Measurements from ENCODE around the gene CENPN.
A peak's percentile ranks its signal among the peaks of the same experiment; 100 is the strongest.

The CENPN gene

DNA sequence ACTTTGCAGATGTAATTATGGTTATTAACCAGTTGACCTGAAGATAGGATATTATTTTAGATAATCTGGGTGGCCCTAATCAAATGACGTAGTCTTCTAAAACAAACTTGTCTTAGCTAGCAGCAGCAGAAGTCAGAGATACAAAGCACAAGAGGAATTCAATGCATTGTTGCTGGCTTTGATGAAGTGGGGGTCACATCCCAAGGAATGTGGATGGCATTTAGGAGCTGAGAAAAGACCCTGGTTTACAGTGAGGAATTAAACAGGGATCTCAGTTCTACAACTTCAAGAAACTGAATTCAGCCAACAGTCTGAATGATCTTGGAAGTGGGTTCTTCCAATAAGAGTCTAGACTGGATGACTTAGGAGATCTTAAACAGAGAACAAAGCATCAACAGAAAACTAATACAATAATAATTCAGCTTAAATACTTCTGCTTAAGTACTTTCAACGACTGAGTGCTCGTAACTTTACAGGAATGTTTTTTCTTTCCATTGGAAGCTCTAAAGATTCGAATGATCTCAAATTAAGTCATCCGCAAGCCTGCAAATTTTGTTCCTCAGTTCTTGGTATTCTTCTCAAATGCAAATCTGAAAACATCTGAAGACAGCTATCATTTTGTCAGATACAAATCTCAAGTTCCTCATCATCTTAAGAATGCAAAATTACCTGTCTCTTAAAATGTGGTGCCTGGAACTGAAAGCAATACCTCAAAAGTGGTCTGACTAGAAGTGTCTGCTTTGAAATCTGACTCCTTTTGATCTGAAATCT is 66.7 kb downstream of the CENPN start:
- TF ChIP-seq, protein P1, sequence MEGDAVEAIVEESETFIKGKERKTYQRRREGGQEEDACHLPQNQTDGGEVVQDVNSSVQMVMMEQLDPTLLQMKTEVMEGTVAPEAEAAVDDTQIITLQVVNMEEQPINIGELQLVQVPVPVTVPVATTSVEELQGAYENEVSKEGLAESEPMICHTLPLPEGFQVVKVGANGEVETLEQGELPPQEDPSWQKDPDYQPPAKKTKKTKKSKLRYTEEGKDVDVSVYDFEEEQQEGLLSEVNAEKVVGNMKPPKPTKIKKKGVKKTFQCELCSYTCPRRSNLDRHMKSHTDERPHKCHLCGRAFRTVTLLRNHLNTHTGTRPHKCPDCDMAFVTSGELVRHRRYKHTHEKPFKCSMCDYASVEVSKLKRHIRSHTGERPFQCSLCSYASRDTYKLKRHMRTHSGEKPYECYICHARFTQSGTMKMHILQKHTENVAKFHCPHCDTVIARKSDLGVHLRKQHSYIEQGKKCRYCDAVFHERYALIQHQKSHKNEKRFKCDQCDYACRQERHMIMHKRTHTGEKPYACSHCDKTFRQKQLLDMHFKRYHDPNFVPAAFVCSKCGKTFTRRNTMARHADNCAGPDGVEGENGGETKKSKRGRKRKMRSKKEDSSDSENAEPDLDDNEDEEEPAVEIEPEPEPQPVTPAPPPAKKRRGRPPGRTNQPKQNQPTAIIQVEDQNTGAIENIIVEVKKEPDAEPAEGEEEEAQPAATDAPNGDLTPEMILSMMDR (conservative IDR thresholded peaks at IDR 0.05; ENCODE audit: low read length) = no peak
- no peak for DNase-seq (ENCODE audit: low read depth)
- no peak overlapping the region for H3K4me3 ChIP-seq (ENCODE audit: low read length)

DNA sequence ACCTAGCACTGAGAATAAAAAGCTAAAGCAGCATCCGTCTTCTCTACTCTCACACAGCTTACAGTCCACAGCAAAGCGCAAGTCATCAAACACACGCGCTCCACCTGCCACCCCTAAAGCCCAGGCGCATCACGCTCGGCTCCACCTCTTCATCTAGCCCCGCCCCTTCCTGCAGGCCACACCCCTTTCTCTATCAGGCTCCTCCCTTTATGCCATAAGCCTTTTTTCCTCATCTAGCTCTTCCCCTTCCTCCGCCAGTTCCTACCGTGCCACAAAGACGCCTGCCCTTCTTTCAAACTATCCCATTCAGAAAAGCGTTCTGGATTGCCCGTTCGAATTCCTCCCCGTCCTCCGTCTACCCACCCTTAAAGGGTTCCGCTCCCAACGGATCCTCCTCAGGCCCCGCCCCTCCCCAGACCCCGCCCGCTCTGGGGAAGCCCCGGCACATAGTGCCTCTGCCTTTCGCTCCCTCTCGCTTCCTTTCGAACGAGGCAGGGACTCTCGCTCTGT is 69.6 kb downstream of the CENPN start:
- TF ChIP-seq, protein P1 (conservative IDR thresholded peaks at IDR 0.05; ENCODE audit: low read length) = no peak
- peak; percentile 73 for DNase-seq (ENCODE audit: low read depth)
- H3K4me3 ChIP-seq (ENCODE audit: low read length) = peak overlapping the region; percentile 93

DNA sequence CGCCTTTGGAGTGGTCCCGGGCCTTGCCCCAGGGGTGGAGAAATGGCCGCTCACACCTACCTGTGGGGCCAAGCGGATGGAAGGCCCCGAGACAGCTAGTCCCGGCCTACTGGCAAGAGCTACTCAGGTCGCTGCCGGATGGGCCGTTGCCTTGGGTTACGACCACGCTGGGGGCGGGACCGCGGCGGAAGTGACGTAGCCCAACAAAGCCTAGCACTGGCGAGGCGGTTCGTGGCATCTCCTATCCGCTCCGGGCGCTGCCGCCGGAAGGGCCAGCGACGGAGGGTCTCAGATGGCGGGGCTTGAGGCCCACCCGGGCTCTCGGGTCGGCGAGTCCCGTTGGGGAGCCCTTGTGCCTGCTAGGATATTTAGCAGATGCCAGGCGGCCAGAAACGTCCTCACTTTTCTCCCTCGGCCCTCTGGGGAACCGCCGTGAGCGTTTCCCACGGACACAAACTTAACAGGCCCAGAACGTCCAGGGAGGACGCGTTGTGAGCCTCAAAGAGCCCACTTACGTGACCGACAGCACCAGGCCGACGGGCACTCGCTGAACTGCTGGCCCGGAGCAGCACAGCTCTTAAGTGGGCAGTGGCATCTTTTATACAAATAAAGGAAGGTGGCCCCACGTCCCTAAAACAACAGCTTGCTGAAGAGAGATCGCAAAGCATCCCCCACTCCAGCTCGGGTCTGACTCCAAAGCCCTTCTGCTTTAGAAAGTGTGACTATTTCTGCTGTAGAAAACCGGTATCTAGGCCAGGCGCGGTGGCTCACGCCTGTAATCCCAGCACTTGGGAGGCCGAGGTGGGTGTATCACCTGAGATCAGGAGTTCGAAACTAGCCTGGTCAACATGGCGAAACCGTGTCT is 70.3 kb downstream of the CENPN start, which contains the start of gene C16orf46:
Gene C16orf46 (minus strand): TSS at position 163 of the 865 bp plus-strand sequence. CDS start 13,283 bp downstream, outside the sequence.
- peak; percentile 94 for DNase-seq (ENCODE audit: low read depth)
- peak within 1 kb of the TSS; percentile 93 for H3K4me3 ChIP-seq (ENCODE audit: low read length)
- TF ChIP-seq, protein P1 (conservative IDR thresholded peaks at IDR 0.05; ENCODE audit: low read length) = no peak

DNA sequence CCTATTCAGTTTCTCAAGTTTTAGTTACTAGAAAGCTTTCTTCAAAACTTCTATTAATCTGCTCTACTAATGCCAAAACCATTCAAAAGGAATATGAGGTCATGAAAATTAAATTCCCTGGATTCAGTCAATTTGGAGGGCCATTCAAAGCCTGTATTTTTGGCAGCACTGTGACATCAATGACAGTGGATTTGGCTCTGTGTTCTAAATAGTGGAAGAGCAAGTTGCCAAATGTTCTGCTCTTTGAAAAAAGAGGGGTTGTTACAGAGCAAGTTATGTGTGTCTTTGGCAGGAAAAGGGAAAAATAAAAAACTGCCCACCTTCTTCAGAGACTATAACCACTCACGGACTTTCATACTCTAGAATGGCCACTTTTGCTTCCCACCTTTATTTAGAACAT is 73.2 kb downstream of the CENPN start:
- TF ChIP-seq, protein P1 (conservative IDR thresholded peaks at IDR 0.05; ENCODE audit: low read length) = no peak
- no peak overlapping the region for H3K4me3 ChIP-seq (ENCODE audit: low read length)
- DNase-seq (ENCODE audit: low read depth) = no peak

DNA sequence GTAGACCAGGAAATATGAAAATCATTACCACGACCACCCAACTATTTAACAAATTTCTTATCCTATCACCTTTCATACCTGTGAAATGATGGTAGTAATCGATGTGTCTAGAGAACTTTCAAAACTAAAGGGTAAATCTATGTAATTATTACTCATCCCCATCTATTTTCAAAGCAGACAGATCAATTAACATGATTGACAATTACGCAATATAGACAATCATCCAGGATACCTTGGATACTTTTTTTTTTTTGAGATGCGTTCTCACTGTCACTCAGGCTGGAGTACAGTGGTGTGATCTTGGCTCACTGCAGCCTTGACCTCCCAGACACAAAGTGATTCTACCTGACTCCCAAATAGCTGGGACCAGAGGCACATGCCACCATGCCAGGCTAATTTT is 74.0 kb downstream of the CENPN start:
- no peak for DNase-seq (ENCODE audit: low read depth)
- H3K4me3 ChIP-seq (ENCODE audit: low read length) = no peak overlapping the region
- TF ChIP-seq, protein P1 (conservative IDR thresholded peaks at IDR 0.05; ENCODE audit: low read length) = no peak
